Neural cell (in vitro differentiated cells): ENCODE data around the gene TDRD10.

Experiments used
- EP300 ChIP-seq: fragments of 450-650 bp; conservative IDR thresholded peaks from 2 replicates; pipeline ENCODE4 v1.6.1; 2014; ENCODE audit warnings: antibody characterized with exemption, mild to moderate bottlenecking, moderate library complexity; ENCODE audit not compliant: poor library complexity, severe bottlenecking
- EZH2 ChIP-seq: fragments of 200-600, 300-800 bp; shearing (Covaris generic), sonication (generic); IDR thresholded peaks from 2 replicates; pipeline ENCODE4 v1.6.1; 2014; ENCODE audit warnings: antibody characterized with exemption, low read length, borderline replicate concordance, mild to moderate bottlenecking; ENCODE audit not compliant: insufficient read depth, poor library complexity, severe bottlenecking
- MXI1 ChIP-seq: fragments of 450-650 bp; conservative IDR thresholded peaks from 2 replicates; pipeline ENCODE4 v1.6.1; 2014; ENCODE audit warnings: antibody characterized with exemption, mild to moderate bottlenecking; ENCODE audit not compliant: poor library complexity, severe bottlenecking
- POLR2AphosphoS5 ChIP-seq: IDR thresholded peaks from 2 replicates; pipeline ENCODE4 v1.6.1; 2012
- SMC3 ChIP-seq: fragments of 450-650 bp; conservative IDR thresholded peaks from 2 replicates; pipeline ENCODE4 v1.6.1; 2014; ENCODE audit warnings: antibody characterized with exemption, mild to moderate bottlenecking, moderate library complexity; ENCODE audit not compliant: poor library complexity
- TF ChIP-seq, protein P1 (sequence below): fragments of 450-650 bp; IDR thresholded peaks from 2 replicates; pipeline ENCODE4 v1.5.1; 2014; ENCODE audit warnings: antibody characterized with exemption, mild to moderate bottlenecking, moderate library complexity; ENCODE audit not compliant: poor library complexity, severe bottlenecking

DNA sequence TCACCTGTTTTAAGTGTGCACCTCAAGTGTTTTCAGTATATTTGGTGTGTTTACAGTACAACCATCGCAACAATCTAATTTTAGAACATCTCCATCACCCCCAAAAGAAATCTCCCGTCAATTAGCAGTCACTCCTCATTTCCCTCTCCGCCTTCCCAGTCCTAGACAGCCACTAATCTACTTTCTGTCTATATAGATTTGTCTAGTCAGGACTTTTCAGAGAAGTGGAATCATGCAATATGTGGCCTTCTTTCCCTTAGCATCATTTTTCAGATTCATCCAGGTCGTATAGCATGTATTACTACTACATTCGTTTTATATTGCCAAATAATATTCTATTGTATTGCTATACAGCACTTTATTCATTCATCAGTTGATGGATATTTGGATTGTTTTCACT lies 1.9 kb downstream of the TDRD10 start:
- TF ChIP-seq EZH2 (no peak), SMC3 (no peak), EP300 (no peak), POLR2AphosphoS5 (no peak), MXI1 (no peak)
- TF ChIP-seq, protein P1, sequence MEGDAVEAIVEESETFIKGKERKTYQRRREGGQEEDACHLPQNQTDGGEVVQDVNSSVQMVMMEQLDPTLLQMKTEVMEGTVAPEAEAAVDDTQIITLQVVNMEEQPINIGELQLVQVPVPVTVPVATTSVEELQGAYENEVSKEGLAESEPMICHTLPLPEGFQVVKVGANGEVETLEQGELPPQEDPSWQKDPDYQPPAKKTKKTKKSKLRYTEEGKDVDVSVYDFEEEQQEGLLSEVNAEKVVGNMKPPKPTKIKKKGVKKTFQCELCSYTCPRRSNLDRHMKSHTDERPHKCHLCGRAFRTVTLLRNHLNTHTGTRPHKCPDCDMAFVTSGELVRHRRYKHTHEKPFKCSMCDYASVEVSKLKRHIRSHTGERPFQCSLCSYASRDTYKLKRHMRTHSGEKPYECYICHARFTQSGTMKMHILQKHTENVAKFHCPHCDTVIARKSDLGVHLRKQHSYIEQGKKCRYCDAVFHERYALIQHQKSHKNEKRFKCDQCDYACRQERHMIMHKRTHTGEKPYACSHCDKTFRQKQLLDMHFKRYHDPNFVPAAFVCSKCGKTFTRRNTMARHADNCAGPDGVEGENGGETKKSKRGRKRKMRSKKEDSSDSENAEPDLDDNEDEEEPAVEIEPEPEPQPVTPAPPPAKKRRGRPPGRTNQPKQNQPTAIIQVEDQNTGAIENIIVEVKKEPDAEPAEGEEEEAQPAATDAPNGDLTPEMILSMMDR = no peak
